Adrenal gland (tissue), 12 donors: ENCODE measurements around the gene ATG4B. TPM values are rescaled to one million over a fixed set of nuclear protein-coding genes. Genes with fewer than 3 reads are reported as not detected.

Experiments used
- DNase-seq, 7 donors: peaks; one replicate each; pipeline ENCODE4 v3.0.0-alpha.2; 2019 to 2020
- H3K27ac ChIP-seq, 5 donors: fragments of 200-600 bp; sonication (generic) in 4 of 5; 1 replicate in 3 of 5; 2 replicates in 2 of 5; pipeline versions ENCODE4 v1.5.1 to v1.8.0; 2016 to 2020; ENCODE audit warnings: mild to moderate bottlenecking in 1 of 5
- H3K27me3 ChIP-seq: fragments of 200-600 bp; 2 replicates; pipeline ENCODE4 v1.8.0; 2021
- H3K36me3 ChIP-seq, 2 donors: fragments of 200-600 bp; replicated peaks in 1 of 2; 1 replicate in 1 of 2; 2 replicates in 1 of 2; pipeline versions ENCODE4 v1.5.1 to v1.8.0; 2018 to 2022
- H3K4me1 ChIP-seq, 2 donors: fragments of 200-600 bp; replicated peaks in 1 of 2; 1 replicate in 1 of 2; 2 replicates in 1 of 2; pipeline versions ENCODE4 v1.5.1 to v1.8.0; 2018 to 2021
- H3K4me3 ChIP-seq, 4 donors: fragments of 200-600 bp; sonication (generic) in 3 of 4; one replicate each; pipeline ENCODE4 v1.5.1; 2016 to 2018
- H3K9me3 ChIP-seq, 3 donors: fragments of 200-600 bp; sonication (generic) in 1 of 3; replicated peaks in 1 of 3; 1 replicate in 2 of 3; 2 replicates in 1 of 3; pipeline versions ENCODE4 v1.5.1 to v1.8.0; 2016 to 2021
- POLR2A ChIP-seq, 2 donors: fragments of 450-650 bp; IDR thresholded peaks; one replicate each; pipeline ENCODE4 v1.6.1; 2017; ENCODE audit warnings: antibody characterized with exemption in 2 of 2, mild to moderate bottlenecking in 2 of 2, moderate library complexity in 1 of 2
- WGBS, 4 donors: extraction: QIAGEN DNeasy Blood & Tissue Kit in 2 of 4; methylation state at CpG; one replicate each; pipeline versions ENCODE4 v1.1.5 to v1.1.7; 2013 to 2017; 5-methylcytosine and 5-hydroxymethylcytosine counted together
- intact Hi-C, 2 donors: fragments of 100-400 bp; cut with DNase I; formaldehyde crosslinking; loops; one replicate each; pipeline versions ENCODE4 v1.14.1 to v1.15.0; 2022 to 2023
- polyA plus RNA-seq, 3 donors: library from polyadenylated mRNA; stranded (reverse); fragments of 200-250 nt in 2 of 3; fragments of 350-450 nt in 1 of 3; fragmentation: Illumina TruSeq in 1 of 3; extraction: RNeasy Lipid Tissue Mini Kit (QIAGEN cat#74804) in 1 of 3; gene quantifications; one replicate each; pipeline ENCODE4 v1.2.3, GENCODE V29; 2013 to 2014
- total RNA-seq, 9 donors: library from RNA; depleted of rRNA in 4 of 9; stranded (reverse); fragments of >200 nt in 4 of 9; fragments of 120-200 nt in 1 of 9; fragmentation: NEBNext Ultra II Directional in 1 of 9; extraction: Animal tissue kit (Norgen Biotek cat#: 25700) in 1 of 9; gene quantifications; one replicate each; pipeline versions ENCODE4 v1.1.0 to v1.2.4, GENCODE V29; 2013 to 2023
- TF ChIP-seq, protein P1 (sequence below), 6 experiments: fragments of 450-650 bp in 4 of 6; fragments of 200-600 bp in 2 of 6; sonication (generic) in 1 of 6; IDR thresholded peaks; 1 replicate in 5 of 6; 2 replicates in 1 of 6; pipeline versions ENCODE4 v1.5.1 to v1.8.0; 2016 to 2021; ENCODE audit warnings: antibody characterized with exemption in 6 of 6, mild to moderate bottlenecking in 2 of 6, moderate library complexity in 1 of 6
- donor health status: healthy with polysubstance abuse.
- donor health status: Bipolar disorder and iron deficiency.
- donor health status: DM: yes; HTN: yes; CAD: no.
- donor health status: DM: no; HTN: no; CAD: no.
- donor health status: DM: no; HTN: no; CAD: no.
- donor health status: DM: yes; HTN: yes; CAD: no.

Gene ATG4B
- total and polyA plus RNA-seq, 12 donors: 37.3 to 167 (median 60.2) TPM

DNA sequence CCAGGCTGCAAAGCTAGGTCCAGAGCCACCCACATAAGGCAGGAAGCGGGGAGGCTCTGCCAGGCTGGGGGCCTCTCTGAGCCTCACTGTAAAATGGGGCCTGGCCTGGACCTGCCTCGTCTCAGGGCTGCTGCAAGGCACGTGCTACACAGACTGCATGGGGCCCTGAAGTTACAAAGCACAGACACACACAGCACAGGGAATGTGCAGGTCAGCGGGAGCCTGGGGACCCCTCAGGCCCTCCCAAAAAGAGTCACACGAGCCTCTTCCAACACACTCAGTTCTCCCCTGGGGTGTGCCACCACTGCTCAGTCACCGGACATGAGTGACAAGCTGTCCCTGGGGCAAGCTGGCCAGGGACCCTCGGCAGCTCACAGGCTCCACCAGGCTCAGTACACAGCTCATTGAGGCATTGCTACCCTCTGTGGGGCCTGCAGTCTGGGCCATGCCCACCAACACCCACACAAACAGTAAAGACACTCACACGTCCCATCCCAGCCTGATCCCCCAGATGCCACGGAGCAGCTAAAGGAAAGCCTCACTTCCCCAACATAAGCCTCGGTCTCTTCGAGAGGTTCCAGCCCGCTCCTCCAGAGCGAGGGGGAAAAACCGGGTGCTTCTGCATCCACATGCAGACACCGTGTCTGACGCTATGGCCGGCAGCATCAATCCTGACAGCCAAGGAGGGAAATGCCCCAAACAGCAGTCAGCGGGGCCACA, 45.2 kb upstream of the ATG4B start:
- peaks cover 0 to 2% (median 0%) of the 10 kb centered on the region in 3 donors for H3K9me3 ChIP-seq
- intact Hi-C loops: no loop called here
- no peaks in the 10 kb centered on the region for H3K27me3 ChIP-seq
- peaks cover 0 to 16% of the 10 kb centered on the region in 2 donors for H3K36me3 ChIP-seq
- no peak for DNase-seq
- H3K4me3 ChIP-seq: no peak overlapping the region
- TF ChIP-seq POLR2A (IDR thresholded peaks at IDR 0.05): no peak
- TF ChIP-seq, protein P1, sequence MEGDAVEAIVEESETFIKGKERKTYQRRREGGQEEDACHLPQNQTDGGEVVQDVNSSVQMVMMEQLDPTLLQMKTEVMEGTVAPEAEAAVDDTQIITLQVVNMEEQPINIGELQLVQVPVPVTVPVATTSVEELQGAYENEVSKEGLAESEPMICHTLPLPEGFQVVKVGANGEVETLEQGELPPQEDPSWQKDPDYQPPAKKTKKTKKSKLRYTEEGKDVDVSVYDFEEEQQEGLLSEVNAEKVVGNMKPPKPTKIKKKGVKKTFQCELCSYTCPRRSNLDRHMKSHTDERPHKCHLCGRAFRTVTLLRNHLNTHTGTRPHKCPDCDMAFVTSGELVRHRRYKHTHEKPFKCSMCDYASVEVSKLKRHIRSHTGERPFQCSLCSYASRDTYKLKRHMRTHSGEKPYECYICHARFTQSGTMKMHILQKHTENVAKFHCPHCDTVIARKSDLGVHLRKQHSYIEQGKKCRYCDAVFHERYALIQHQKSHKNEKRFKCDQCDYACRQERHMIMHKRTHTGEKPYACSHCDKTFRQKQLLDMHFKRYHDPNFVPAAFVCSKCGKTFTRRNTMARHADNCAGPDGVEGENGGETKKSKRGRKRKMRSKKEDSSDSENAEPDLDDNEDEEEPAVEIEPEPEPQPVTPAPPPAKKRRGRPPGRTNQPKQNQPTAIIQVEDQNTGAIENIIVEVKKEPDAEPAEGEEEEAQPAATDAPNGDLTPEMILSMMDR (IDR thresholded peaks at IDR 0.05): no peak
- no peaks in the 10 kb centered on the region for H3K4me1 ChIP-seq
- WGBS, 4 donors: 91 to 94% (median 93%) methylated on average over 11 to 18 of the region's 18 CpGs
- no peak overlapping the region for H3K27ac ChIP-seq

DNA sequence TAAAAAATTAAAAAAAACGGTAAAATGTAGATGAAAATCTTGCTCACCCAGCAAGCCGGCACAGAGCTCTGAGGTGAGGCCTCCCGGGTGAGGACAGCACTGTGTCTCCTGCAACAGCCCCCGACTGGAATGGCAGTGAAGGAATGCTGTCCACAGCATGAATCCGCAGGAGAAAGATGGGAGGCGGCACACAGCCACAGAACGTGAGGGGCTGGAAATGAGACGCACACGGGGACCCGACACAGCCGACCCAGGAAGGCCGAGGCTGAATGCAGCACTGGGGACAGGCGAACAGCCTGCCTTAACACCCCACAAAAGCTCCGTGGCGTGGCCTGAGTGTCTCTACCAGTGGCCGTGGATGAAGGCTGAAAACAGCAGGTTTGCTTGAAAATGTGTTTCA, 44.2 kb upstream of the ATG4B start:
- H3K27ac ChIP-seq: no peak overlapping the region
- intact Hi-C loops: no loop called here
- no peak overlapping the region for H3K4me3 ChIP-seq
- H3K4me1 ChIP-seq: no peaks in the 10 kb centered on the region
- peaks cover 0 to 16% of the 10 kb centered on the region in 2 donors for H3K36me3 ChIP-seq
- TF ChIP-seq, protein P1 (IDR thresholded peaks at IDR 0.05): no peak
- no peak for TF ChIP-seq POLR2A (IDR thresholded peaks at IDR 0.05)
- DNase-seq: no peak
- no peaks in the 10 kb centered on the region for H3K27me3 ChIP-seq
- 93 to 94% (median 94%) methylated on average over 16 of the region's 16 CpGs for WGBS, 4 donors
- H3K9me3 ChIP-seq: no peaks in the 10 kb centered on the region

DNA sequence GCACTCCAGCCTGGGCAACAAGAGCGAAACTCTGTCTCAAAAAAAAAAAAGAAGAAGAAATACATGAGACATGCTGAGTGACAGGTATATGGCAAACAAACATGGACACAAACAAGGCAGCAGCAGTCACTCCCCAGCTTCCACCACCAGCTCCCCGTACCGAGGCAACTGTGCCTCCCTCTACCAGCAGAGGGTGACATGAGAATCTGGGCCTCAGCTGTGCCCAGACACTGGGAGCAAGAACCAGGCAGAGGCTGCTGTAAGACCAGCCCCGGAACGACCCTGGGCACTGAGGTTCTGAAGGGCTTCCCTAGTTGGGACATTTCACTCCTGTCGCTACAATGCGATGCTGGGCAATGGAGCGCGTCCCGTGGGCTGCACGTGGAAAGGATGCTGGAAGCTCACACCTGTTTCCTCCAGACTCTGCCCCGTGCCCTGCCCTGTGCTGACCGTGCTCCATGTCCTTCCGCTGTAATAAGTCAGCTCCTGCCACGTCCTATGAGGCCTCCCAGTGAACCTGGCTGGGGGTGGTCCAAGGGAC, 41.8 kb upstream of the ATG4B start:
- no peaks in the 10 kb centered on the region for H3K4me1 ChIP-seq
- peaks cover 0 to 26% of the 10 kb centered on the region in 2 donors for H3K36me3 ChIP-seq
- no peaks in the 10 kb centered on the region for H3K9me3 ChIP-seq
- no peak for DNase-seq
- no peak overlapping the region for H3K4me3 ChIP-seq
- WGBS, 4 donors: 88 to 93% (median 91%) methylated on average over 14 to 15 of the region's 15 CpGs
- intact Hi-C loops: no loop called here
- H3K27me3 ChIP-seq: no peaks in the 10 kb centered on the region
- TF ChIP-seq, protein P1 (IDR thresholded peaks at IDR 0.05): peak in 1 of 6 experiments; percentile 3
- no peak for TF ChIP-seq POLR2A (IDR thresholded peaks at IDR 0.05)
- no peak overlapping the region for H3K27ac ChIP-seq

DNA sequence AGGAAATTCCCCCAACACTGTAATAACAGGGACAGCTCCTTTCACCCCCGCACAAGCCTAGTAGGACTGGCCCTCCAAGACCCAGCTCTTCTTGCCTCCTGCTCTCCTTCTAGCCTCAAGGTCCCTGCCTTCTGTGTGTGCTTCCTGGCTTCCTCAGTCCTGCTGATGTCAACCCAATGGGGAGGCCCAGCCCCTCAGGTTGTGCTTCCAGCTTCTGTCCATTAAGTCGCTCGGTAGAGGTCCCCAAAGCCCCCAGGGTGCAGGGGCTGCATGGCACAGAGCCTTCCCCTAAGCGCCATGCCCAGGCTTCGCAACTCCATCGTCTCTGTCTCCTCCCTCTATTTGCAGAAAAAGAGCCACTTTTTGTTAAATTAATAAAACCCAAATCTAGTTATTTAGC, 39.9 kb upstream of the ATG4B start:
- Histone ChIP-seq H3K9me3 (no peaks in the 10 kb centered on the region), H3K36me3 (peaks cover 0 to 41% of the 10 kb centered on the region in 2 donors)
- intact Hi-C loops: no loop called here

More for the DNA sequence above, 39.9 kb upstream of the ATG4B start:
- no peaks in the 10 kb centered on the region for H3K27me3 ChIP-seq
- H3K4me1 ChIP-seq: no peaks in the 10 kb centered on the region
- H3K4me3 ChIP-seq: no peak overlapping the region
- H3K27ac ChIP-seq: no peak overlapping the region
- WGBS, 4 donors: 93 to 95% (median 93%) methylated on average over 6 of the region's 6 CpGs
- TF ChIP-seq POLR2A (IDR thresholded peaks at IDR 0.05): no peak
- TF ChIP-seq, protein P1 (IDR thresholded peaks at IDR 0.05): no peak
- no peak for DNase-seq
